ENCODE measurements around the gene UBE3B.

The UBE3B gene

DNA sequence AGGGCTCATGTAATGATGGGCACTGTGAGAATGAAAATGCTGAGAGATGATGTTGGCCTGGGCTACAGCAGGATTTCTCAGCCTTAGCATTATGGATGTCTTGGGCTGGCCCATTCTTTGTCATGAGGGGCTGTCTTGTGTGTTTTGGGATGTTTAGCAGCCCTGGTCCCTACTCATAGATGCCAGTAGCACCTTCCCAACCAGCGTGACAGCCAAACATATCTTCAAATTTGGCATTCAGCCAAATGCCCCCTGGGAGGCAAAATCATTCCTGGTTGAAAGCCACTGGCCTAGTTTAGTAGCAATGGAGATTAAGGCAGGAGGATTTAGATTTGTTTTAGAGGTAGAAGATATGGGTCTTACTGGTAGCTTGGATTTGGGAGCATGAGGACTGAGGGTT lies 26.6 kb downstream of the UBE3B start:
- Histone ChIP-seq H3K18ac (ENCODE audit: low read length) (no peak overlapping the region), H3K23ac (ENCODE audit: low read length) (no peak overlapping the region), H3K36me3 (ENCODE audit: control insufficient read depth in 1 of 2, insufficient read depth in 2 of 2, low read length in 2 of 2) (peaks cover 32 to 56% of the 10 kb centered on the region in 2 experiments), H3K14ac (ENCODE audit: low read length) (no peak overlapping the region), H3K4me2 (ENCODE audit: low read length) (no peak overlapping the region), H4K12ac (ENCODE audit: low read depth, low read length) (no peak overlapping the region), H3K79me2 (ENCODE audit: control insufficient read depth, insufficient read depth, low read length, poor library complexity) (no peaks in the 10 kb centered on the region), H3K27ac (ENCODE audit: low read depth, low read length) (no peak overlapping the region), H4K91ac (ENCODE audit: low read depth, low read length) (no peak overlapping the region), H3K4me1 (ENCODE audit: control insufficient read depth in 1 of 2, insufficient read depth in 2 of 2, low read length in 2 of 2) (no peaks in the 10 kb centered on the region), H2BK120ac (ENCODE audit: insufficient read depth, low read length, poor library complexity) (no peak overlapping the region), H2BK5ac (ENCODE audit: low read depth, low read length, poor library complexity) (no peak overlapping the region), H4K8ac (ENCODE audit: low read depth, low read length) (no peak overlapping the region), H3K9me3 (ENCODE audit: insufficient read depth, low read depth, low read length) (no peaks in the 10 kb centered on the region), H3K4ac (ENCODE audit: low read depth, low read length) (no peak overlapping the region), H2AFZ (ENCODE audit: insufficient read depth, low read length, poor library complexity) (no peak overlapping the region), H3K27me3 (ENCODE audit: insufficient read depth, low read length) (no peaks in the 10 kb centered on the region), H2AK5ac (ENCODE audit: low read length) (no peak overlapping the region), H3K9ac (ENCODE audit: low read length) (no peak overlapping the region), H3K4me3 (ENCODE audit: low read depth, low read length) (no peak overlapping the region), H2BK12ac (ENCODE audit: low read length) (no peak overlapping the region), H3K79me1 (ENCODE audit: low read length) (no peaks in the 10 kb centered on the region)
- DNase-seq: no peak
- WGBS (ENCODE audit: extremely low coverage, insufficient coverage, insufficient read length): no CpG with 5 or more reads among the region's 1 CpG

DNA sequence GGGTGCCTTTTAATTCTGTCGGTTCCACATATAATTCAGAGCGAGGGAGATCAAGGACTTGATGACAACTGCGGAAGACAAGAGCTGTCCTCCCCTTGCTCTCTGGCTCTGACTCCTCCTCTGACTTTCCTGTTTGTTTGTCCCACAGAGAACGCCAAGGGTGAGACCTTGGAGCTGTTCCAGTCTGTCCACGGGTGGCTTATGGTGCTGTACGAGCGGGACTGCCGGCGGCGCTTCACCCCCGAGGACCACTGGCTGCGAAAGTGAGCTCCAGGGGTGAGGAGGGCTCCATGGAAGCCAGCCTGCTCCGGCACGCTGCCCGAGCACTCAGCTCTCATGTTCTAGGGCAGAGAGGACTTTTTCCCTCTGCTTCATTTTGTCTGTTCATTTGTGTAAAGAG lies 32.8 kb downstream of the UBE3B start:
- Histone ChIP-seq H4K8ac (ENCODE audit: low read depth, low read length) (no peak overlapping the region), H2BK5ac (ENCODE audit: low read depth, low read length, poor library complexity) (no peak overlapping the region), H3K27ac (ENCODE audit: low read depth, low read length) (no peak overlapping the region), H3K4me2 (ENCODE audit: low read length) (no peak overlapping the region), H3K36me3 (ENCODE audit: control insufficient read depth in 1 of 2, insufficient read depth in 2 of 2, low read length in 2 of 2) (peaks cover 32 to 58% of the 10 kb centered on the region in 2 experiments), H4K91ac (ENCODE audit: low read depth, low read length) (no peak overlapping the region), H3K9ac (ENCODE audit: low read length) (no peak overlapping the region), H3K79me2 (ENCODE audit: control insufficient read depth, insufficient read depth, low read length, poor library complexity) (no peaks in the 10 kb centered on the region), H2BK12ac (ENCODE audit: low read length) (no peak overlapping the region), H3K27me3 (ENCODE audit: insufficient read depth, low read length) (no peaks in the 10 kb centered on the region), H2AK5ac (ENCODE audit: low read length) (no peak overlapping the region), H3K23ac (ENCODE audit: low read length) (no peak overlapping the region), H2BK120ac (ENCODE audit: insufficient read depth, low read length, poor library complexity) (no peak overlapping the region), H3K14ac (ENCODE audit: low read length) (no peak overlapping the region), H3K4ac (ENCODE audit: low read depth, low read length) (no peak overlapping the region), H3K79me1 (ENCODE audit: low read length) (no peaks in the 10 kb centered on the region), H4K12ac (ENCODE audit: low read depth, low read length) (no peak overlapping the region), H3K4me1 (ENCODE audit: control insufficient read depth in 1 of 2, insufficient read depth in 2 of 2, low read length in 2 of 2) (no peaks in the 10 kb centered on the region), H2AFZ (ENCODE audit: insufficient read depth, low read length, poor library complexity) (no peak overlapping the region), H3K9me3 (ENCODE audit: insufficient read depth, low read depth, low read length) (no peaks in the 10 kb centered on the region), H3K4me3 (ENCODE audit: low read depth, low read length) (no peak overlapping the region), H3K18ac (ENCODE audit: low read length) (no peak overlapping the region)
- no CpG with 5 or more reads among the region's 15 CpGs for WGBS (ENCODE audit: extremely low coverage, insufficient coverage, insufficient read length)
- no peak for DNase-seq

GRCh38 chr12:109512608-109513007 lies 35.2 kb downstream of the UBE3B start:
- Histone ChIP-seq H3K4me2 (ENCODE audit: low read length) (no peak overlapping the region), H3K14ac (ENCODE audit: low read length) (no peak overlapping the region), H3K27me3 (ENCODE audit: insufficient read depth, low read length) (no peaks in the 10 kb centered on the region), H3K9ac (ENCODE audit: low read length) (no peak overlapping the region), H3K79me1 (ENCODE audit: low read length) (no peaks in the 10 kb centered on the region), H4K91ac (ENCODE audit: low read depth, low read length) (no peak overlapping the region), H2BK12ac (ENCODE audit: low read length) (no peak overlapping the region), H3K4me3 (ENCODE audit: low read depth, low read length) (no peak overlapping the region), H4K12ac (ENCODE audit: low read depth, low read length) (no peak overlapping the region), H3K18ac (ENCODE audit: low read length) (no peak overlapping the region), H3K36me3 (ENCODE audit: control insufficient read depth in 1 of 2, insufficient read depth in 2 of 2, low read length in 2 of 2) (peaks cover 40 to 57% of the 10 kb centered on the region in 2 experiments), H3K4me1 (ENCODE audit: control insufficient read depth in 1 of 2, insufficient read depth in 2 of 2, low read length in 2 of 2) (no peaks in the 10 kb centered on the region), H2AFZ (ENCODE audit: insufficient read depth, low read length, poor library complexity) (no peak overlapping the region), H4K8ac (ENCODE audit: low read depth, low read length) (no peak overlapping the region), H3K9me3 (ENCODE audit: insufficient read depth, low read depth, low read length) (no peaks in the 10 kb centered on the region), H3K4ac (ENCODE audit: low read depth, low read length) (no peak overlapping the region), H3K23ac (ENCODE audit: low read length) (no peak overlapping the region), H3K27ac (ENCODE audit: low read depth, low read length) (no peak overlapping the region), H2AK5ac (ENCODE audit: low read length) (no peak overlapping the region), H2BK120ac (ENCODE audit: insufficient read depth, low read length, poor library complexity) (no peak overlapping the region), H2BK5ac (ENCODE audit: low read depth, low read length, poor library complexity) (no peak overlapping the region), H3K79me2 (ENCODE audit: control insufficient read depth, insufficient read depth, low read length, poor library complexity) (no peaks in the 10 kb centered on the region)
- DNase-seq: no peak
- WGBS (ENCODE audit: extremely low coverage, insufficient coverage, insufficient read length): no CpG with 5 or more reads among the region's 1 CpG

GRCh38 chr12:109513051-109513450 lies 35.6 kb downstream of the UBE3B start:
- no peak overlapping the region for H2BK12ac ChIP-seq (ENCODE audit: low read length)
- H3K9ac ChIP-seq (ENCODE audit: low read length): no peak overlapping the region
- H3K18ac ChIP-seq (ENCODE audit: low read length): no peak overlapping the region
- no peak overlapping the region for H4K12ac ChIP-seq (ENCODE audit: low read depth, low read length)
- H3K4me3 ChIP-seq (ENCODE audit: low read depth, low read length): no peak overlapping the region
- H3K79me2 ChIP-seq (ENCODE audit: control insufficient read depth, insufficient read depth, low read length, poor library complexity): no peaks in the 10 kb centered on the region
- H4K91ac ChIP-seq (ENCODE audit: low read depth, low read length): no peak overlapping the region
- H3K14ac ChIP-seq (ENCODE audit: low read length): no peak overlapping the region
- H3K23ac ChIP-seq (ENCODE audit: low read length): no peak overlapping the region
- no peak for DNase-seq
- no peak overlapping the region for H3K27ac ChIP-seq (ENCODE audit: low read depth, low read length)
- no peak overlapping the region for H2AFZ ChIP-seq (ENCODE audit: insufficient read depth, low read length, poor library complexity)
- no peak overlapping the region for H2BK5ac ChIP-seq (ENCODE audit: low read depth, low read length, poor library complexity)
- H4K8ac ChIP-seq (ENCODE audit: low read depth, low read length): no peak overlapping the region
- no peak overlapping the region for H2BK120ac ChIP-seq (ENCODE audit: insufficient read depth, low read length, poor library complexity)
- no peaks in the 10 kb centered on the region for H3K27me3 ChIP-seq (ENCODE audit: insufficient read depth, low read length)
- WGBS (ENCODE audit: extremely low coverage, insufficient coverage, insufficient read length): no CpG with 5 or more reads among the region's 8 CpGs
- H3K36me3 ChIP-seq (ENCODE audit: control insufficient read depth in 1 of 2, insufficient read depth in 2 of 2, low read length in 2 of 2): peaks cover 42 to 57% of the 10 kb centered on the region in 2 experiments
- H3K4ac ChIP-seq (ENCODE audit: low read depth, low read length): no peak overlapping the region
- H3K4me2 ChIP-seq (ENCODE audit: low read length): no peak overlapping the region
- H3K79me1 ChIP-seq (ENCODE audit: low read length): no peaks in the 10 kb centered on the region
- H3K4me1 ChIP-seq (ENCODE audit: control insufficient read depth in 1 of 2, insufficient read depth in 2 of 2, low read length in 2 of 2): no peaks in the 10 kb centered on the region
- no peak overlapping the region for H2AK5ac ChIP-seq (ENCODE audit: low read length)
- H3K9me3 ChIP-seq (ENCODE audit: insufficient read depth, low read depth, low read length): no peaks in the 10 kb centered on the region

All from trophoblast cell (in vitro differentiated cells and primary cell).